GM18526 (cell line): ENCODE results near the gene KIF6.

ENCODE experiments used
- POLR2A ChIP-seq: IDR thresholded peaks from 3 replicates; pipeline ENCODE4 v1.6.1; 2011; ENCODE audit not compliant: insufficient read length; ENCODE audit errors: extremely low read depth

Gene KIF6

DNA sequence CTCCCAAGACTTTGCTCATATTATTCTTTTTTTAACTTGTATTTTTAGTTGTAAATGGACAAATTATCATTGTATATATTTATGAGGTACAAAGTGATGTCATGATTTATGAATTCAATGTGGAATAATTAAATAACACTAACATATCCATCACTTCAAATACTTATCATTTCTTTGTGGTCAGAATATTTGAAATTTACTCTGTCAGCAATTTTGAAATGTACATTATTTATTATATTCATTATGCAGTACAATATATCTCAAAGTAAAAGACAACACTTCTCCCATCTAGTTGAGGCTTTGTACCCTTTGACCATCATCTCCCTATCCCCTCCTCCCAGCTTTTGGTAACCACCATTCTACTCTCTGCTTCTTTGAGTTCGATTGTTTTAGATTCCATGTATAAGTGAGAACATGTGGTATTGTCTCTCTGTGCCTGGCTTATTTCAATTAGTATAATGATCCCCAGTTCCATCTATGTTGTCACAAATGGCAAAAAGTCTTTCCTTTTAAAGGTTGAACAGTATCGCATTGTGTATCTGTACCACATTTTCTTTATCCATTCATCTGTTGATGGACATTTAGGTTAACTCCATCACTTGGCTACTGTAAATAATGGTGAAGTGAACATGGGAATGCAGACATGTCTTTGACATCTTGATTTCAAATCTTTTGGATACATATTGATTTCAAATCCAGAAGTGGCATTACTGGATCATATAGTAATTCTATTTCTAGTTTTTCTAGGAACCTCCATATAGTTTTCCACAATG lies 197.2 kb downstream of the KIF6 start:
- no peak for TF ChIP-seq POLR2A

DNA sequence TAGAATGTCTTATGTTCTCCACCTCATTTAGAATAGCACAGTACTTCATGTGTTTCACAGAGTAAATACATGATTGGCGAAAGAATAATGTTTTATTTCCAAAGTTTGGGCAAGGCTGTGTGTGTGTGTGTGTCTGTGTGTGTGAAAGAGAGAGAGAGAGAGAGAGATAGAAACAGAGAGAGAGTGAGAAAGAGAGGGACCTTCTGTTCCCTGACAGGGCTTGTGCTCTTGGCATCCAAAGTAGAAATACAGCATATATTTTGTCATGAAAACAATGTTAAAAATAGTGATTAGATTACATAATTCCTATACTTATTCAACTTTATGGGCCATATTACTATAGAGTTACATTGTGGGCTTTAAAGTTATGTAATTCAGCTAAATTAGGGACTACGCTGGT lies 201.2 kb downstream of the KIF6 start:
- TF ChIP-seq POLR2A, result no peak

DNA sequence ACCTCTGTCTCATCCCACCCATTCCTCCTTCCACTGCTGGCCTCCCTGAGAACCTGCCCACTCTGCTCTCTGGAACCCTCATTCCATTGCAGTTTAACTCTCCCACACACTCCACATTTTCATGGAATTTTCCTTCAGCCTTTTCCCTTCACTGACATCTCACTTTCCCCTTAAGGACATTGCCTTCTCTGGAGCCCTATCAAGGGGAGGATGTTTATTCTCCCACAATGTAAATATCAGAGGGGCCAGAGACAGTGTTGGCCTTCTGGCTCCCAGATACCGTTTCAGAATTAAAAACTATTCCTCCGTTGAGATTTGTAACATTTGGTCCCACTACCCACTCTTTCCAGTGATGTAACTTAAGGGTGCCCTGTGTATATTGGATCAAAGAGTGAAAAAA lies 203.2 kb downstream of the KIF6 start:
- TF ChIP-seq POLR2A, result no peak

DNA sequence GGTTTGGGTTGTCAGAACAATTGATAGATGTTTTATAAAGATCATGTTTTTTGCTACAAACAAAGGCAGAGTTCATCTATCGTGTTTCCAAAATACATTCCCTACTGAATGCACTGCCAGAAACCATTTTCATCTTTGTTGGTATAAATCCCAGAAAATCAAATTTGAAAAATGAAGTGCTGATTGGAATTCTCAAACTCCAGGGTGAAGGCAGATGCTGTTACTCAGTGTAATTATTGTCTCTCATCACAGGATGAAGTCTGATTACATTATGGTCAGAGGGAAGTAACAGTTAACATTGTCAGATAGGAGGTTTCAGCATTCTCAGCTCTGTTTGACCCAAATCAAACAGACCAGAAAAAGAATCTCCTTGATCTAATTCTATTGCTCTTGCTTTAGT lies 204.3 kb downstream of the KIF6 start:
- TF ChIP-seq POLR2A, result no peak

DNA sequence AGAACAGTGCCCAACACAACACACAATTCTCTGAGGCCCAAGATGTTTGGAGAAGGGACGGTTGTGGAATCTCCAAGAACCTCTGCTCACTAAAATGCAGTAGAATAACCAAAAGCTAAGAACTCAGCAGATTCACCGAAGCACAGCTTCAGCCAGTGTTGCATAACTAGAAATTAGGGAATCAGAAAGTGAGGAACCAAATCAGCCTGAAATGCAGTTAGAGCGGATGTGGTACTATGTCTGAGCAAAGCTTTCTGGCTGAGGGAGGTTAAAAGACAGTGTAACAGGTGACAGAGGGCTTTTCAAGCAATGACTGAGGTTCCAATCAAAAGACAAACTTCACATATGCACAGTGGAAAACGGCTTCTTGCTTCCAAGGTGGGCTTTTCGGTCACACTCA lies 204.8 kb downstream of the KIF6 start:
- TF ChIP-seq POLR2A, result no peak

DNA sequence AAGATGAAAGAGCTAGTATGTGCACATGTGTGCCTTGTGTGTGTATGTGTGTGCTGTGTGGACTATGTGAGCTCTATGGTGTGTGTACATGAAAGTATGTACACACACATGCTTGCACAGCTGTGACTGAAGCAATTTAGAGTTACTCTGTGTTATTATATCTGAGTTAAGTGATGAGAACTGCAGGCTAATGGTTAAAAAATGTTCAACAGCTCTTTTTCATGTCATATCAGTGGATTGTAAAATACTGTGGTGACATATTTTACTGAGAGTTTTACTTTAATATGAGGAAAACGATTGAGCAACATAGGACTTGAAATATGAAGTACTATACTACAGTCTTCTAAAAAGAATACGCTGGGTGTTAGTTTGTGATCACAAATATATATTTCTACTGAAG lies 207.0 kb downstream of the KIF6 start:
- no peak for TF ChIP-seq POLR2A

DNA sequence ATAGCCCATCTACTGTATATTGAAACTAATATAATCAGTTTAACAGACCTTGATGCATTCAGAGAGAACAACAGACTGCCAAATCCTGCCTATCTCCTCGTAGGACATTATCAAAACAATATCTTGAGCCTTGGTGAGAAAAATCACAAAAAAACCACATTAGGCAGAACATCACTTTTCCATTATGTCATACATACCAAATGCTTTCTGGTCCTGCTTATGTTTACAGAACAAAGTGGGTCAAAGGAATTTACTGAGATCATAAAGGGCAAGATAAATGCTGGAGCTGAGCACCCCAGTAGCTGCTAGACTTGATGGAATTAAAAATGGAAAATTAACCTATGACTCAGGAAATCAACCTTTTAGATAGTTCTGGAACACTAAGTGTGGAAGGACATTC lies 207.5 kb downstream of the KIF6 start:
- TF ChIP-seq POLR2A, result no peak

DNA sequence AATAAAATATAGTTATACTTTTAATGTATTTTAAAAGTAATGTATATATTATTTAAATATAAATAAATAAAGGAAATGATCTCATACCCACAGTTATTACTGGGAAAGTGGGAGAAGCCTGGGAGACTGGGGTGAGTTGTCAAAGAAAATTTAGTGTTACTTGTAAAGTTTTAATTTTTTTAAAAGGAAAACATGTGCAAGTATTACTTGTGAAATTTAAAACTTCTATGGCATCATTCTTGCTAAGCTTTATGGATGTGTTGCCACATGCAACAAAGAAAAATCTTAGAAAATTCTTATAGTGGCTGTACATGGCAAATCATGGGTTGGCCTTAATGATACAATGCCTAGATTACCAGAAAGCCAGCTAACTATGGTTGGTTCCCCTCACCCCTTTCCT lies 208.7 kb downstream of the KIF6 start:
- TF ChIP-seq POLR2A, result no peak

DNA sequence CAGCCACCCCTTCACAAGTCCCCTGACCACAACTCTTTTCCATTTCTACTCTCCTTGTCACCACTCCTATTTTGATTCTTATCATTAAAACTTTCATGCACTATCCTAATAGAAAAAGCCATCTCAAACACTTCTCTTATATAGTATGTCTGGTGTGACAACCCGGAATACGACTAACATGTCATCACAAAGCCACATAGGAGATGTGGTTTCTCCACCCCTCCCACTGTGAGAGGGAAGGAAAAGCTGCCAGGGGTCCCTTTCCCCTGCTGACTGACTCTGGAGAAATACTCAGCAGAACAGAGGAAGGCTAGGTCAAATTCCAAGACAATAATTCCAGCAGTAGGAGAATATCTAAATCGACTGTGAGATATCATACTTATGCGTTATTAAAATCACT lies 209.7 kb downstream of the KIF6 start:
- TF ChIP-seq POLR2A, result no peak

DNA sequence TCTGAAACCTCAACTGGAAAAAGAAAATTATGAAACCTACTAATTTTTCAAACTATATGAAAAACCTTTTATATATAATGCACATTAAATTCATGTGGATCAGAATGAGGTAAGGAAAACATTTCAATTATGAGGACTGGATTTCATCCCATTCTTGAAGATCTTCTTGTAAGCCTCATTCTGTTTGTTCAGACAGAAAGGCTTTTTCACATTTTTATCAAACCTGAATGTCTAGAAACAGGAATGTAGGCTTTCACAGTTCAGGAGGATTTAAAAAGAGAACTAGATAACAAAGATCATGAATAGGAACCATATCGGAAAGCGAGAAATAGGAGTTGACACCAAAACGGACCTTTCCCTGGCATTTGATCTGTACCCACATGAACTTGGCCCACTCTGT lies 210.2 kb downstream of the KIF6 start:
- TF ChIP-seq POLR2A, result no peak

DNA sequence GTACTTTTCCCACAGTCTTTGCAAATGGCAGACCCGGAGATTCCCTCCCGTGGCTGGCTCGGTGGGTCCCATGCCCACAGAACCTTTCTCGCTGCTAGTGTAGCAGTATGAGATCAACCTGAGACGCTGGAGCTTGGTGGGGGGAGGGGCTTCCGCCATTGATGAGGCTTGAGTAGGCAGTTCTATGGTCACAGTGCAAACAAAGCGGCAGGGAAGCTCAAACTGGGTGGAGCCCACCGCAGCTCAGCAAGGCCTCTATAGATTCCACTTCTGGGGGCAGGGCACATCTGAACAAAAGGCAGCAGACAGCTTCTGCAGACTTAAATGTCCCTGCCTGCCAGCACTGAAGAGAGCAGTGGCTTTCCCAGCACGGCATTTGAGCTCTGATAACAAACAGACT lies 216.7 kb downstream of the KIF6 start:
- no peak for TF ChIP-seq POLR2A

DNA sequence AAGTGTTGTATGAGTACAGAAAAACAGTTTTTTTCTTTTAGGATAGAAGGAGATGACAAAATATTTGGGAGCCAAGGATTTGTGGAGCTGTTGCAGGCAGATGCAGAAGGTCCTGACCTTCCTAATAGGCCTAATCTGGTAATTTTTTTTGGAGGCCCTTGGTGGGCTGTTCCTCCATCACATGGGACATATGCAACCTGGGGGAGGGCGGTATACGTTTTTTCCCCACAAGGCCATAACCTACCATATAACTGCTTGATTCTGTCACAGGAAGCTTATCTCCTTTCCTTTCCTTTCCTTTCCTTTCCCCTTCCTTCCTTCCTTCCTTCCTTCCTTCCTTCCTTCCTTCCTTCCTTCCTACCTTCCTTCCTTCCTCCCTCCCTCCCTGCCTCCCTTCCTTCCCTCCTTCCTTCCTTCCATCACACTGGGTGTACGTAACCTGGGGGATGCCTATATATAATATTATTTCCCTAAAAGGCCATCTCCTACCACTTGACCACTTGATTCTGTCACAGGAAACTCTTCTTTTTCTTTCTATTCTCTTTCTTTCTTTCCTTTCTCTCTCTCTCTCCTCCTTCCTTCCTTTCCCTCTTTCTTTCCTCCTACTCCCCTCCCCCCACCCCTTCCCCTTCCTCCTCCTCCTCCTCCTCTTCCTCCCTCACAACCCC lies 217.7 kb downstream of the KIF6 start:
- TF ChIP-seq POLR2A, result no peak

DNA sequence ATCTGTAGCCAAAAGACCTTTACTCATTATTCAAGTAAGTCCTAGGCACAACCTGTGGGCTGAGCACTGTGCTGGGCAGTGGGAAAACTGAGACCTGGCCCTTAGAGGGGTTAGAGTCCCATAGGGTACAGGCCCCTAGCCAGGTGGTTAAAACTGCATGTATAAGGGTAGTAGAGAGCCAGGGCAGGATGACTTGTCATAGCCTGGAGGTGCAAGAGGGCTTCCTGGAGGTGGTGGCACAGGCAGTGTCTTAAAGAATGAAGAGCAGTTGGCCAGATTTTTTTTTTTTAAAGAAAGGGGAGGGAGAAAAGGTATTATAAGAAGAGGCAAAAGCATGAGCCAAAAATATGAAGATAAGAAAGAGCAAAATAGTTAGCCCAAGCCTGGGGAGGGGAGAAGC lies 226.2 kb downstream of the KIF6 start:
- TF ChIP-seq POLR2A, result no peak

DNA sequence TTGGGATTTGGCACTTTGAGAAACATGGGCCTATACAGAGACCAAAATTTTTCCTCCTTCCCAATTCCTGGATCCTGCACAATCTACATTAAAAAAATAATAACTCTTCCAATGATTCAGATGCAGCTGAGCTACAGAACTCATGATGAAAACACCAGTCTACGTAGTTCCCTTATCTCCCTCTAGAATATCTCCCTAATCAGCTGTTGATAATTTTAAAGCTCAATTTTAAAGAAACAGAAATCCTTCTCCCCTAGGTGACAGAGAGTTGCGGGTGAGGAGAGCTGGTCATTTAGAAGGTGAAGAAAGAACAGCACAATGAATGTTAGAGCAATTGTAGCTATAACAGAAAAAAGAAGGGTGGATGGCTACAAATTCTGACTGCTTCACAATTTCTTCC lies 227.1 kb downstream of the KIF6 start:
- TF ChIP-seq POLR2A, result no peak

DNA sequence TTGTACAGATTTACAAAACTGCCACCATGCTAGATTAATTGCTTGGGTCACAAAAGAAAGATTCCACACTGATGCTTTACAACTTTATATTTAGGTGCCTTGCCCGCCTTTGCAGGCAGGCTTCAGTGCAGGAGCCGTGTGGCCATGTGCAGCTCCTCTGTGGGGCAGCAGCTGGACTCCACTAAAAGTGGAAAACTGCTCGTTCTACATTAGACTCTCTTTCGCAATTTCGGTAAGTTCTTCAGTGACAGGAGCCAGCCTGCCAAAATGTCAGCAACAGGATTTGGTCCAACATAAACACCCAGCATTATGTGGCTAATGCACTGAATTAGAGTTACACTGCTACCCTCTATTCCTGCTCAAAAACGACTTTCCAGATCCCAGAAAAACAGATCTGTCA lies 228.3 kb downstream of the KIF6 start:
- TF ChIP-seq POLR2A, result no peak

DNA sequence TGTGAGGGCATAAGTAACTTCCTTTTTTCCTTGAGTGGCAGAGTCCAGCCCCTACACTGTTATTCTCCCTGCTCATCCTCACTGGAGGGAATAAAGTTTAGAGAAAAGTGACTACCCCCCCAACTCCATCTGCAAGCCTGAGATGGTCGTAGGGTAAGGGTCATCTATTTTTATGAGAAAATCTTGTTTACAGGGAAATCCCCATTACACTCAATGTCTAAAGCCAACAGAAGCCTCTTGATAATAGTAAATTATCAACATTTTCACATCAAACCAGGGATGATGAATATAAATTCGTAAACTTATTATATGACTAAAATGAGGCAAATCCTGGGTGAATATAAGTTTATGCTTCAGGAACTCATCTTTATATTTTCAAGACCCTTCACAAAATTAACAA lies 228.8 kb downstream of the KIF6 start:
- TF ChIP-seq POLR2A, result no peak

DNA sequence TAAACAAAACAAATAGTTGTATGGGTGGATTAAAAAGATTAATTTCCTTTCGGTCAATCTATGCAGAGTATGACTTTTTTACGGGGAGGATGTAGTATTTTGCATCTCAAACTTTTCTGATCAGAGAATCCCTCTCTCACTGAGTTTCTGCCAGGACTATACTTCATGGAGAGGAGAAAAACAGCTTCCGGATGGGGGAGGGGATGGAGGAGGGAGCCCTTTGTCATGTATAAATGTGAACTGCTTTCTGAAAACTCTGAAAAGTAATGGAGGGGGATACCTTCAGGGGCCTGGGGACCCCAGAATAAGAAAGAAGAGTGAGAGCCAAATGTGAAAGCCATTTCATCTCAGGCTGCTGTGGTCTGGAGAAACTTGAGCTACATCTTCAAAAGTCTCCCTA lies 229.6 kb downstream of the KIF6 start:
- TF ChIP-seq POLR2A, result no peak
